Fibroblast of skin of abdomen (primary cell): ENCODE measurements around the gene BLOC1S1.

Experiments used
- DNase-seq: peaks from one replicate; pipeline ENCODE4 v3.0.0-alpha.2; 2013

BLOC1S1 gene

DNA sequence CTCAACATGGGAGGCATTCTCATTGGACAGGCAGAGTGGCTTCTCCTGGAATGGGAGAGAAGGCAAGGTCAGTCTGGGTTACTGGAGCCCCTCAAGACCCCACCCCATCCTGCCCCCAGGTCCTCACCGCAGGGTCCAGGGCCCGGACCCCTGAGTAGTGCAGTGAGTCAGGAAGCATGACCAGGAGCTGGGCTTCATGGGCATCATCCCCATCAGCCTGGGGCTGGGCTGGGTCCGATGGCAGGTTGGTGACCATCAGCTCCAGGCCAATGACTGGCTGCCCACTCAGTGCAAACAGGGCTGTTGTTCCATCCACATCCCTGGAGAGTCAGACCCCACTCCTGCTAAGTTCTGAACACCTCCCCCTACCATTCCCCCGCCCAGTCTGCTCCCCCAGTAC lies 21.2 kb upstream of the BLOC1S1 start:
- no peak for DNase-seq

DNA sequence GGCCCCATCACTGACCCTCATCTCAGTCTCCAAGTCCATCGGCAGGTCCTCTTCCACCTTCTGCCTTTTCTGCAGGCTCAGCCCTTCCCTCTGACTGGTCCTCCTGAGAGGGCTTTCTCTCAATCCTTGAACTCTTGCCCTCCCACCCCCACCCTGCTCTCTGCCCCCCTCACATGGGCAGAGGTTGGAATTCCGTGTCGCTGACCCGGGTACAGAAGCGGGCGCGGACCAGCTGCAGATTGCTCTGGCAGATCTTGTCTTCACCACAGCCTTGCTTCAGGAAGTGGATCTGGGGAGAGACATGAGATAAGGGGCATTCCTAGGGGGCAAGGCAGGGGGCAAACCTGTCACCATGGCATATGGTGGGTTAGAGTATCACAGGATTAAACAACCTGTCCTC lies 20.5 kb upstream of the BLOC1S1 start:
- no peak for DNase-seq

DNA sequence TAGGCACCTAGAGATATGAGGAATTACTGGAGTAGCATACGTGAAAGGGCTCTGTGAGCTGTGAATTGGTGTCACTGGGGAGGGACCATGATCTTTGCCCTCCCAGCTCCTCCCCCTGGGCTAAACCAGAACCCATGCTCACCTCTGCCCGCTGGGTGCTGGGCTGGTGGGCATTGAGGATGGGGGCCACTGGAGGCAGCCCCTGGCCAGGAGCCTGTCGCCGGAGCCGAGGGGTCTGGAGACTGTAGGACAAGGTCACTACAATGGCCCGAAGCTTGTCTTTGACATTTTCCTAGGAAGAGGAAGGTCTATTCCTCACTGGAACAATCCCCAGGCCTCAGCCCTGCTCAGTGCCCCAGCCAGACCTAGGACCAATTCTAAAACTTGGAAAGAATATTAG lies 19.7 kb upstream of the BLOC1S1 start:
- no peak for DNase-seq

DNA sequence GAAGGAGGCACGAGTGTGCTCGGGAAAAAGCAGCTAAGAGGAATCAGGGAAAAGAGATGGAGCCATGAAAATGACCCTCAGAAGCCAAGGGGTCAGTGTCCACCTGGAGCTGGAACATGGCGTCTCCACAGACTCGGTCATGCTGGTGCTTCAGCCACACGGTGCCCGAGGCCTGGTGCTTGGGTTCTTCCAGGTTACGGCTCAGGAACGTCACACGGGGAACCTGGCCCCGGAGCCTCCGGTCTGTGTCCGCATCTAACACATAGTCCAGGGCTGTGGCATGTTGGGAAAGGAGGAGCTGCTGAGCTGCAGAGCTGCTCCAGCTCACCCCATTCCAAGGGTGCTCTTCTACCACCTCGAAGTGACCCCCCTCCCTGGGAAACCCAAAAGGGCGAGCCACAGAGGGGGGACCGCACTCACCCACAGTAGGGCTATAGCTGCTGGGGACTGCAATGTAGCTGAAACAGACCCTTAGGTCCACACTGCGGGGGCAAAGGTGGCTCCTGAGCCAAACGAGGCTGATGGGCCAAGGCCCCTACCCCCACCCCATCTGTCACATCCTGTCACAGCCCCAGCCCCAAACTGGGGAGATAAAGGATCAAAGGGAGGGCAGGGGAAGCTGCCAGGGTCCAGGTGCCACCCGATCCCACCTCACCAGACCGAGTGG lies 18.9 kb upstream of the BLOC1S1 start:
- DNase-seq, result no peak

DNA sequence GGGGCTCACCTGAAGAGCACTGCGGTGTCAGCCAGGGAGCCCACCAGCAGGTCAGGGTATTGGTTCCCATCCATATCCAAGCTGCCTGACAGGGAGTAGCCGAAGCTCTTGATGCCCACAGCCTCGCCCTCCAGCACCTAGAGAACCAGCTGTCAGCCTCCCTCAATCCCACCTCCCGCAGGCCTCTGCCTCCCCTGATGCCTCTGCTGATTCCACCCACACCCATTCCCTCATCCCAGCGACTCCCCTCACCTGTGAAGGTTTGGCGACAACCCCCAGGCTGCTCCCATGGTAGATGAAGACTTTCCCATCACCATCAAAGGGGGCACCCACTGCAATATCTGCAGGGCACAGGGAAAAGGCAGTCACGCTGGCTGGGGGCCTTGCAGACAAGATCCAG lies 18.2 kb upstream of the BLOC1S1 start:
- no peak for DNase-seq

DNA sequence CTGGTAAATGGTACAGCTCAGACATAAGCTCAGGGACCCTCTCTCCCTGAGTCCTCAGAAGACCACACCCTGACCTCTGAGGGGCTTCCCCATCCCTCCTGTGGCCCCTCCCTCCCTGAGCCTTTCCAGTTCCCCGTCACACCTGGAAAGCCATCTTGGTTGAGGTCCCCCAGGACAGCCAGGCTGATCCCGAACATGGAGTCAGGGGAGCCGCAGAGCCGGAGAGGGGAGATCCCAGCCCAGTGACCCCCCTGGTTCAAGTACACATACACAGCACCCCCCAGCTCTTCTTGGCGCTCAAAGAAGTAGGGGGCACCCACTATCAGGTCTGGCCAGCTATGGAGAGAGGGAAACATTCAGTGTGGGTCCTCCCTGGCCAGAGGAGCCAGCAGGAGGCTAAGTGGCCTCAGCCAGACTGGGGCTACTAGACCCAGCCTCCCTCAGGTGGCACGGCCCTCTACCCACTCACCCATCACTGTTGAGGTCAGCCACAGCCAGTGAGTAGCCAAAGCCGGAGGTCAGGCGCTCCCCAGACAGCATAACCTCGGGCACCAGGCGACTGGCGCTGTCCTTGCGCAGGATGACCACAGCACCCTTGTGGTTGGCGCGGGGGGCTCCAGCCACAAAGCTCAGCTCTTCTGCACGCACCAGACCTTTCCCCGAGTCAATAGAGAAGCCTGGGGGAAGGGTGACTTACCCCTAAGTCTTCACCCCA lies 17.4 kb upstream of the BLOC1S1 start:
- no peak for DNase-seq

DNA sequence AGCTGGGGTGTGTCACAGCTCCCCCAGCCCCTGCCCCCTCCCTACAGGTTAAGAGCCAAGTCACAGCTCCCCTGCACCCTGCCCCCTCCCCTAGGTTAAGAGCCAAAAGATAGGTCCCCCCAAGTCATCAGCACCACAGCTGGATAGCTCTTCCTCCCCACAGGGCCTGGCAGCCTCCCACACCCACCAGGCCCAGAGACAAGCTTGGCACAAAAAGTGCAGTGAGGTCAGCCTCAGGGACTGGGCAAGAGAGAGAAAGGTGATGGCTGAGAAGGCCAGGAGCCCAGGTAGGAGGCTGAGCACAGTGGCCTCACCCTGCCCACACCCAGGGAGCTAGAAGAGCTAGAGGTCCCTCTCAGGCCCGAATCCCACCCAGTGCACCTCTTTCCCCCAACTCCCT lies 16.9 kb upstream of the BLOC1S1 start:
- DNase-seq, result no peak

DNA sequence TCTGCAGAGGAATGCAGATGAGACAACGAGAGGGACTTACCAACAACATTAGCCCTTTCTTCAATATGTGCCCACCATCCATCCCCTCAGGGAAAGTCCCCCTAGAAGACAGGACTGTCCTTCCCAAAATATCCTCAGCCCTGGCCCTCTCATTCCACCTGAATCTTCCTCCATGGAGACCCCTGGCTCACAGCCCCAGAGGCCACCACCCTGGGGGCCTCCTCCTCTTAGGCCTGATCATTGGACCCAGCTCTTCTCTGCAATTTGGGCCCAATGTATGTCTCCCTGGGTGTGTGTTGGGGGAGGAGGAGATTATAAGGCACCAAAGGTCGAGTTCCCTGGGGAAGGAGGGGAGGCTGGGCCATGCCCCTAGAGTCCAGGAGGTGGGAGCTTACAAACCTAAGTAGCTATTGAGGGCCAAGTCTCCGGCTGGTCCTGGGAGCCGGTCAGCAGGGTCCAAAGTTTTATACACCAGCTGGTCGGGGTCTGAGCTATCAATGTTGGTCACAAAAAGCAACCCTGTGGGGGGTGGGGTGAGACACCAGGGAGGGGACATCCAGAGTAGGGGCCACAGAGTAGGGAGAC lies 16.3 kb upstream of the BLOC1S1 start:
- DNase-seq, result no peak

DNA sequence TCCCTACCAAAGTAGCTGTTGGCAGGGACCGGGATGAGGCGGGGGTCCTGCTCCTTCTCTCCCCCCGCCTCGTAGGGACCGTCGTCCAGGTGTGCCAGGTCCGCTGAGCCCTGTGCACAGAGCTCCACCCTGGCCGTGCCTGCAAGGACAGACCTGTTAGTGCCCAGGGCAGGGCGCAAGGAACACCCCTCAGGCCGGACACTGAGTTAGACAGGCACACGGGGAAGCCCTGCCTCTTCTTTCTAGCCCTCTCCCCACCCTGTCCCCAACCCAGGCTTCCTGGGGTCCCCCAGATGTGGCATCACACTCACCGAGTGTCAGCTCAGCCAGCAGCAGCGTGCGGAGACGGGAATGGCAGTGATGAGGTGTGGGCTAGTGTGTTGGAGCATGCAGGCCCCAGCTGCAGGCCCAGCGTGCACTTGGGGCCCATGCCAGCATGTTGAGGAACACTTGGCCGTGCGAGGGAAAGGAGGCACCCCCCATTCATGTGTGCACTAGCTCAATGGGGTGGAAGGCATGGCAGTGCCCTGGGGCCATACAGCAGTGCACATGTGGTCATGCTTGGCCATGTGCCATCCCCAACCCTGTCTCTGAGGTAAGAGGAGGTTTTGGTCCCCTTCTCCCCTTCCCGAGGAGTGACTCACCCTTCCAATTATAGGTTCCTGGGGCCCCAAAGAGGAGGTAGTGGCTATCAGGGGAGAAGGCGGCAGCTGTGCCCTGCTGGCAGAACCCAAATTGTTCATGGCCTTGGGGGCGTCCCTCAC lies 15.4 kb upstream of the BLOC1S1 start:
- no peak for DNase-seq

DNA sequence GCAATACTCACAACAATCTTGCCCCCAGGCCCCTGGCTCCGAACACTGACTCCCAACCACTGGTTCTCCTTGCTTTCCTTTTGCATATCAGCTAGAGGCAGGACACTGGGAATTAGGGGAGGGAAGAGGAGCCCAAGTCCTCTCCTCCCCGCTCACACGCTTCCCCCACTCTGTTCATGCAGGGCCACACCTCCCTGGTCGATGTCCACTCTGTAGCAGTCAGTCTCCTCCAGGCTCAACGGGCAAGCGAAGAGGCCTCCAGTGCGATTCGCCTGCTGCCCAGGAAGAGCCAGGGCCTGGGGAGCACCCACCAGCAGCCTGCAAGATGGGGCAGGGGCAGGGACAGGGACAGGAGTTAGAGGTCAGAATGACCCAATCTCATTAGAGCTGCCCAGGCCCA lies 13.0 kb upstream of the BLOC1S1 start:
- DNase-seq, result no peak

DNA sequence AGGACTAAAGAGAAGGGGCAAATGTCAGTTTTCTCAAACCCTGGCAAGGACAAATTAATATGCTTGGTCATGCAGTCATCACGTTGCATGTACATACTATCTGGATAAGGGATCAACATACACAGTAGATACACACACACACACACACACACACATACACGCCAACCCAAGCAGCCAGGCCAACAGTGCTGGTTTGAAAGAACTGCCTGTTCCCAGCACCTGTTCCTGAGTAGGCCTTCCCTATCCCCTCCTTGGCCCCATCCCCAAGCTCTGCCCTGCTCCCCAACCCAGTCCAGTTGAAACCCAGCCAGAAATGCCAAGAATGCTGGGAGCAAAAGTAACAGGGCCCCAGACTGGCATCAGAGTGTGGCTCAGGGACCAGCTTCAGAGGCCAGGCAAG lies 12.6 kb upstream of the BLOC1S1 start:
- DNase-seq, result no peak

DNA sequence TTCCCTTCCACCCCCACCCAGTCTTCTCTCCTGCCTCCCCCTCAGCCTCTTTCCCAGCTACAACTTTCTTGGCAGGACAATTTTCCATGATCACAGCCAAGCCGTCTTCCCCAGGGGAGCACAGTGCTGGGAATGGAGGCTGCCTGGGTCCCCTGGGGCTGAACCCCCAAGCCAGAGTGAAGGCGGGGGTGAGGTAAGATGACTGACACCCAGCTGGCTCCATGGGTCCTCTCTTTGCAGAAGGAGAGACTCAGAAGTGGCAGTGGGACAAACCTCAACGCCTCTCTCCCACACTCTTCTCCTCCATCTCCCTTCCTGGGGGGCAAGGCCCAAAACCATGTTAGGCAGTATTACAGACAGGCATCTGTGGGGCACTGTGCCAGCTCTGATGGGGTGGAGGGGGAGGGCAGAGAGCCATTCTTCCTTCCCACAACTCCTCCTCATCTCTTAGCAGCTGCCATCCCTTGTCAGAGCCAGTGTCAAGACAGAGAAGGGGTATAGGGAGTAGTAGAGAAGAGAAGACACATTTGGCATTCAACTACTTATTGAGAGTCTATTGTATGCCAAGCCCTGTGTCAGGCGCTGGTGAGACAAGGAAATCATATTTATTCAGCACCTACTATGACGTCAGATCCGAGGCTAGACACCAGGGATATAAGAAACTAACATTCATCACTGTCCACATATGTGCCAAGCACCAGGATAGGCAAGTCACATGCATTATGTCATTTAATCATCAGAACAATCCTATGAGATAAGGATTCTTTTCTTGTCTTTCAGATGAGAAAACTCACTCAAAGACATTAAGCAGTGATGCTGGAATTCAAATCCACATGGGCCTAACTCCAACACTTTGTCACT lies 11.7 kb upstream of the BLOC1S1 start:
- DNase-seq, result no peak

DNA sequence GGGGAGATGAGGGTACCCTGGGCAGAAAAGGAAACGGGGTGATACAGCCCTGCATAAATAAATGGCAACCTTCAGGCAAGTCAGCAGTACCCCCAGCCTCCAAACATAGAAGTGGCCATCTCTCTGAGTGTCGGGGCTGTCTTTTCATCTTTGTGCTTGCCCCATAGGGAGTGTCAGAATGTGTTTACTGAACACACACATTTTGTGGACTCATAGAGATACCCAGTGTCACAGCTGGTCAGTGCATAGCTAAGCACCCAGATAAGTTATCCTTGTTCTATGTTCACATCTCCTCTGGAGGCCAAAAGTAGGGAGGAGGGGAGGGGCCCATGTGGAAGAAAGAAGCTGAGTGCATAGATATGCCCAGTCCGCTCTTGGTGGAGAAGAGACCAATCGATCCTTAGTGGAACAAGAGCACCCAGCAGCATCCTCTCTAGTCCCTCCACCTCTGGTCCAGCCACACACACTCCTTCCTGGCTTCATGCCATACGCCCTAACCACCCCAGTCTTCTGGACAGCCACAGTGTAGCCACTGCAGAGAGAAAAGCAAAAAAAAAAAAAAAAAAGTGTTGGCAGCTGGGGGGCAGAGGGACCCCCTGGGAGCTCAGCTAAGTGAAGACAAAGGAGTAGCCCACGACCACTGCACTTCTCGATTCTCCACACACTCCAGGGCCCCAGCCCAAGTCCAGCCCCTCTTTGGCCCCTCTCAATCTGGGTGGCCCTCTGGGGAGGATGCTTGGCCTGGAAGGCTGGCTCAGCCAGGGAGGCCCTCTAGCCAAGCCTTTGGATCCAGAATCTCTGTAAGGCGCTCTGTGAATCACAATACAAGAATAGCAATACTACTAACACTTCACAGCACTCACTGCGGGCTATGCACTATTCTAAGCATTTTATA lies 10.8 kb upstream of the BLOC1S1 start:
- no peak for DNase-seq

DNA sequence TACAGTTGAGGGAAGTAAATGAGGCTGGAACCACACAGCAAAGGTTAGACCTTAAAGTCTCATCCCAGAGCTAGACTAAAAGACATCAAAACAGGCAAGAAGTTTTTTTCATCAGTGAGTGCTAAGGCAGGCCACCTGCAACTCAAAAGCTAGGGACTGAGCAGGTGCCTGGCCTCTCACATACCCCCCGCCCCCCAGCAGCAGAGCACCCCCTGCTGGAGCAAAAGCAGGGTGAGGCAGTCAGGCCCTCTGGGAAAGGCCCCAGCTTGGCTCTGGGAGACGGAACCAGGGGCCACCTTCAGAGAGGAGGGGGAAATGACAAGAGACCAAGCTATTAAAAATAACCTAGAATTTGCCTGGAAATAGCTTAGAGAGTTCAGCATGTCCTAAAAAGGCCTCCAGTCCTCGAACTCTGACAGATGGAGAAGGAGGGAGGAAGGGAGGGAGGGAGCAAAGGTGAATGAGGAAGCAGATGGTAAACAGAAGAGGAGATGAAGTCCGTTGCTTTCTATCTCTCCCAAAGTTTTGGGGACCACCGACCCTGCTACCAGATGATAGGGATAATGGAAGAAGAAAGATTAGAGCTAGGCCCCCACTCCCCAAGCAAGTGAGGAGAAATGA lies 10.0 kb upstream of the BLOC1S1 start:
- no peak for DNase-seq

DNA sequence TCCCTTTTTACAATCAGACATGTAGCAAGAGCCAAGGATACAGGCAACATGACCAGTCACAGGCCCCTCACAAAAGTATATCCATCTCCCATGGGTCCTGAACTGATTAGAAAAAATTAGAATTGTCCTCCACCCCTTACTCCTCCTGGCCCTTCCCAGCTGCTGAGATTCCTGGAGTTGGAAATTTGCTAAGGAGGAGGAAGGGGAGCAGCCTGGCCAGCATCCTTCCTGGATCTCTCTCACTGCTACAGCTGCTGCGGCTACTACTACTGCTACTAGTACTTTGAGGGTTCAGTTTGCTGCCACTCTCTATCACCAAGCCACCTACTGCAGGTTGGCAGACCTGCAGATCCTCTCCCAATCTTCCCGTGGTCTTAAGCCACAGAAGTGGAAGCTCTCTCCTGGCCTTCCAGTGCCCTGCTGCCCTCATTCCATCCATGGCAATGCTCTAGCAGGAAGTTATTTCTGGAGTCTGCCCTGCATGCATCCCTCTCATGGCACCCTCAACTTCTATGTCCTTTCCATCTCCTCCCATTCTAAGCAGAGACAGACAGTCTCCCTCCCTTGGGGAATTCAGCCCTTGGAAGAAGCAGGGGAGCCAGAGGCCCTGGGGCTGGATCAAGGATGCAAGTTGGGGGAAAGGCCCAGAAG lies 9.2 kb upstream of the BLOC1S1 start:
- DNase-seq, result no peak

DNA sequence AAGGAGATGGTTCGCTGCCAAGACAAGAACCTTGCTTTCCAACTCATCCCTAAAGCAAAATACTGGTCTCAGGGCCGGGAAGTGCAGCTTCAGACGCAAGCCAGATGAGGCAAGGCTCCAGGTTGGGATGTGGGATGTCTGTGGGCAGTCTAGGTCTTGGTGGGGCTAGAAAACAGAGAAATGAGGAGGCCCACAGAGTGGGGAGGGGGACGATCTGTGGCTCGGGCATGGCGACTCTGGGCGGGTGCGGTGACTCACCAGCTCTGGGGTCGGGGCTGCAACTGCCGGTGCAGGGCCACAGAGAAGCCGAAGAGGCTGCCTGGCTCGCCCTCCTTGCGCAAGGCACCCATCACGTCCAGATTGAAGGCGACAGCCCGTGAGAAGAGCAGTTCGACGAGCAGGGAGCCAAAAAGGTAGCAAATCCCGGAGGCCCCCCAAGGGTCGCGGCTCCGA lies 8.6 kb upstream of the BLOC1S1 start:
- no peak for DNase-seq

DNA sequence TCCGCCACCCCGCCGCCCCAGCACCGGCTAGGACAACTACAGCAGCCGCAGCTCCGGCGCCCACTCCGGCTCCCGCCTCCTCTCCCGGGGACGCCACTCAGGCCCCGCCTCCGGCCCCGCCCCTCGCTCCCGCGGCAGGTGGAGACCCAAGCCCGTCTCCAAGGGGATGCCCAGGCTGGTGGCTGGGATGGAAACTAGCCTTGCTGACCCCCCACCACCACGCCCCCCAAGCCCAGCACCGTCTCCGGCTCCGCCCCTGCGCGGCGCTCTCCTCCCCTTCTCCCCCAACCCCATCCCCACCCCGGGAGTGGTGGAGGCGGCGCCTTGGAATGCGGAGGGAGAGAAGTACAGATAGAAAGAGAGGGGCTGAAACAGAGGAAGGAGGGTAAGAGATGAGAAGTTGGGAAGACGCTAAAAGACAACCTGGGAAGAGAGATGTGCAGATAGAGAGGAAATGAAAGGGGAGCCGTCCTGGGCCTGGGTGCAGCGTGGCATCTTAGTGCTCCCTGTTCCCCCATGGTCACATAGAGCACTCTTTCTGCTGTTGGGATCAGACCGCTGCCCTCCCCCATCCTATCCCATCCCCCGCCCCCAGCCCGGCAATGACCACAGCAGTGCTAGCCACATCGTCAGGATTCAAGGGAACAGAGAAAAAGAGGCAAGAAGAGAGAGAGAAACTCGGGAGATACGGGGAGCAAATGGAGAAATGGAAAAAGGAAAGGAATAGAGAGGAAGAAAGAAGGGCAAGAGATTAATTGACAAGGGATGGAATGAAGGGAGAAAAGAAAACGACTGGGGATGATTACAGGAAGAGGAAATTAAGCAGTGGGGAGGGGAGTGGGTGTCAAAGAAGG lies 7.8 kb upstream of the BLOC1S1 start, which contains the start of gene ITGA7:
ITGA7 (minus strand) TSS at position 64 of the 854 bp plus-strand sequence. CDS start 222 bp downstream, outside the sequence.
- DNase-seq, result no peak

DNA sequence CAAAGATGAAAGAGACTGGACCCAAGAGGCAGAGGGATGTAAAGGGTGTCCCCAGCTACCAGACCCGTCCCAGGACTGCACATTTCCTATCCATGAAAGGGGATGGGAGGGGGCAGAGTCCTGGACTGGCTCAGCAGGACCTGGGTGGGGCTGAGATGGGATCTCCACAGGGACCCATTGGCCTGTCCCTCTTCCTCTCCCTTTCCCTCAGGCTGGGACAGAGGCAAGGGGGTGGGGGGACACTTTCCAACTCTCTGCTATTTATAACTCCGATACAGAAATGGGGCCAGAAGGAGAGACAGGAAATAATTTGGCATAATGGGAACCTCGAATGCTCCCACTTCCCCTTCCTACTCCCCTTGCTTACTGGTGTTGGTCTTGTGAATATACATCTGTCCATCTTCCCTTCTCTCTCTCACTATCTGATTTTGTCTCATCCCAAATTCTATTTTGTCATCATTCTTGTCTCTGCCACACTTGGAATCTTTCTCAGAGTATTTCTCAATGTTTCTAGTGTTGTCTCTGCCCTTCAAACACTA lies 7.1 kb upstream of the BLOC1S1 start:
- no peak for DNase-seq
